GM19324 (cell line): ENCODE measurements around the gene CAPN15.
"Not testable (repeated sequence)": the region's sequence is repeated elsewhere in the genome, so short reads cannot be mapped to it uniquely, and the experiment has no call there.

ENCODE experiments used
- ATAC-seq: cut with Tn5 transposase; IDR thresholded peaks from one replicate; pipeline ENCODE4 v1.9.1; 2021; ENCODE audit warnings: mild to moderate bottlenecking, moderate library complexity; ENCODE audit not compliant: unreplicated experiment, low FRiP score

Gene CAPN15

DNA sequence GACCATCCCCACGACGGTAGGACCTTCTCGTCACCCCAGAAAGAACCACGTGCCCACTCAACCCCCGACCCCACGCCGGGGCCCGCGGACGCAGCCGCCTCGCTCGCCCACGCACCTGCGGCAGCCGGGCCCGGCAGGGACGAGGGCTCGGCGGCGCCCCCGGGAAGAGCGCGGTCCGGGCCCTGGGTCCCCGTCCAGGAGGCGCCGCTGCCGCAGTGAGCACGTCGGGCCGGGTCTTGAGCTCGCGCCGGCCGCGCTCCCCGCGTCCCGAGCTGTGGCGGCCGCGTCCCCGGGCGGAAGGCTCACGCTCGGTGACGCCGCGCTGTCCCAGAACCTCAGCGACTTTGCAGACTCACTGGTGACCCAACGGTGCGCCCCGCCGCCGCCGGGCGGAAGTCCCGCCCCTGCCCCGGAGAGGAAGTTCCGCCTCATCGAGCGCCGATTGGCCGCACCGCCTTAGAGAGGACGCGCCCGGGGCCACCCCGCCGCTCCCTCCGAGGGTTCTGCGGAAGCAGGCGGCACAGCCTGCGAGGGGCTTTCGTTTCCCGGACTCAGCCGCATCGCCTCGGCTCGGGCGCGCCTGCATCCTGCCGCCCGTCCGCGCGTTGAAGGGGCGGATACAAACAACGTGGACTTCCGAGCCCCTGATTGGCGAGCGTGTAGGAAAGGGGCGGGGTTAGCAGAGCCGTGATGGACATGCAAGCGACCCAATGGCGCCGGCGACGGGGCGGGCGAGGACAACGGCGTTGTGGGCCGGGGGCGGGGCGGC lies 61.6 kb downstream of the CAPN15 start:
- ATAC-seq, result peak; percentile 81

DNA sequence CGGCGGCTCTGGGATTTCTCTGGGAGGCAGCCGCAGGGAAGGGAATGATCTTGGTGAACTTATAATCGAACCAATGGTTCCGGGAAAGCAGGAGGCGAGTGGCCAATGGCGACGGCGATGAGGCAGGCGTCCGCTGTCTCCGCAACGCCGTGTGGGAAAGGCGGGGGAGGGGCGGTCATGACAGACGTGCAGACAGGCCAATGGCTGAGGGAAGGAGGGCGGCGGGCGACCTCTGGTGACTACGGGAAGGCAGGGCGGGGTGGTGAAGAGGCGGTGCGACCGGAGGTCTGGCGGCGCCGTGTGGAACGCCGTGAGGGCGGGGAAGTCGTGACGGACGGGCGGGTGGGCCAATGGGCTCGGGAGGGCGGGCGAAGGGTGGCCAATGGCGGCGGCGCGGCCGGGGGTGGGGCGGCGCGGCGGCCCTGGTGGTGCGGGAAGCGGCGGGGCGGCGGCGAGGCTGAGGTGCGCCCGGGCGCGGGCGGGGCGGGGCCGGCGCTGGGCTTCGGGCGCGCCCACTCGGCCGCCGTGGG lies 62.2 kb downstream of the CAPN15 start, which contains the start of gene RAB40C:
Gene RAB40C, plus strand, starts transcription at position 409 of the 530 bp plus-strand sequence. CDS start 226 bp downstream, outside the sequence.
- peak; percentile 78 for ATAC-seq

DNA sequence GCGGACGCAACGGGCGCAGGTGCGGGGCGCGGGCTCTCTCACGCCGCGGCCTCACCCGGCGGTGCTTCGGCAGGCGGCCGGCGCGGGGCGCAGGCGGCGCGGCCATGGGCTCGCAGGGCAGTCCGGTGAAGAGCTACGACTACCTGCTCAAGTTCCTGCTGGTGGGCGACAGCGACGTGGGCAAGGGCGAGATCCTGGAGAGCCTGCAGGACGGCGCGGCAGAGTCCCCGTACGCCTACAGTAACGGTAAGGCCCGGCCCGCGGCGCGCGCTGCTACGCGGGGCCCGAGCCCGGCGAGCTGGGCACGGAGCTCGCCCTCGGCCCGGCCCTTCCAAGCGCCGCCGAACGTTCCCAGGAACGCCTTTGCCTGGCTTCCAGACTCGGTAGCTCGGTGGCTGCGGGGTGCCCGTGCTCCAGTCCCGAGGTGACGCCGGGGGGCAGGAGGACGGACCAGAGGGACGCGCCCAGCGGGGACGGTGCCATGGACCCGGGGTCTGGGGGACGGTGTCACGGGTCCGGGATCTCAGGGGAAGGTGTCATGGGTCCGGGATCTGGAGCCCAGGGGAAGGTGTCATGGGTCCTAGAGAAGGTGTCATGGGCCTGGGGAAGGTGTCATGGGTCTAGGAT lies 62.8 kb downstream of the CAPN15 start:
- no peak for ATAC-seq

DNA sequence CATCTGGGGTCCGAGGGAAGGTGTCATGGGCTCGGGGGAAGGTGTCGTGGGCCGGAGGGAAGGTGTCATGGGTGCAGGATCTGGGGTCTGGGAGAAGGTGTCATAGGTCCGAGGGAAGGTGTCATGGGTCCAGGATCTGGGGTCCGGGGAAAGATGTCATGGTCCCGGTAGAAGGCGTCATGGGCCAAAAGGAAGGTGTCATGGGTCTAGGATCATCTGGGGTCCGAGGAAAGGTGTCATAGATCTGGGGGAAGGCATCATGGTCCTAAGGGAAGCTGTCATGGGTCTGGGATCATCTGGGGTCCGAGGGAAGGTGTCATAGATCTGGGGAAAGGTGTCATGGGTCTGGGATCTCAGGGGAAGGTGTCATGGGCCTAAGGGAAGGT lies 63.3 kb downstream of the CAPN15 start:
- no peak for ATAC-seq

DNA sequence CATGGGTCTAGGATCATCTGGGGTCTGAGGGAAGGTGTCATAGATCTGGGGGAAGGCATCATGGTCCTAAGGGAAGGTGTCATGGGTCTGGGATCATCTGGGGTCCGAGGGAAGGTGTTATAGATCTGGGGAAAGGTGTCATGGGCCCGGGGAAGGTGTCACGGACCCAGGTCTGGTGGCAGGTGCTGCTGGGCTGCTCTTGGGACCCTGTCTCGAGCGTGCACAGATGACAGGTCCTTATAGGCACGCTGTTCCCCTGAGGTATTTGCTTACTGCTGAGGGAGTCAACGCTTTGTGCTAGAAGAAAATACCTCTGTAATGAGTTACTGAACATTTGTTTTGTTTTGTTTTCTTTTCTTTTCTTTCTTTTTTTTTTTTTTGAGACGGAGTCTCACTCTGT lies 63.7 kb downstream of the CAPN15 start:
- no peak for ATAC-seq

DNA sequence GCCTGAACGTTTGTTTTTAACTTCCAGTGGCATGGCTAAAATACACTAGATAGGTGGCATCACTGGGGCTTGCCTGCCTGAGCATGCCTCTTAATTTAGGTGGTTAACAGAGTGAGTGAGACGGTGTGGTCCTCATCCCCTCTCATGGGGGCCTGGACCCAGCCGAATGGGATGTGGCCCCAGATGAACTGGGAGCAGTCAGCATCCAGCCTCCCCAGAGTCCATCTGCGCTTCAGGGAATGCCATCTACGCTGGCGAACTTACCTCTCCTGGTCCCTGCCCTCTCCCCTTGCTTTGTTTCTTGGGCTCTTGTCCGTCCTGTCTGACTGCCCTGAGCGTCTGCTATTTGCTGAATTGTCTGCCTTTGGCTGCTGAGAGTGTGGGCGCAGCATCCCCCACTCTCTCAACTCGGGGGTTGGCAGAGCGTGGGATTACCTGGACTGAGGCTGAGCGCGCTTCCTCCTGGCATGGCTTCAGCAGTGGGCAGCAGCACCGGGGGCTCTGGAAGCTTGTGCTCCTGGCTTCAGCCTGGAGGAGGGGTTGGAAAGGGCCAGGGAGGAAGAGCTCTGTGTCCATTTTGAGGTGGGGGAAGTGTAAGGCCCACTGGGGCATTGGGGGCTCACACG lies 64.5 kb downstream of the CAPN15 start:
- ATAC-seq, result no peak

DNA sequence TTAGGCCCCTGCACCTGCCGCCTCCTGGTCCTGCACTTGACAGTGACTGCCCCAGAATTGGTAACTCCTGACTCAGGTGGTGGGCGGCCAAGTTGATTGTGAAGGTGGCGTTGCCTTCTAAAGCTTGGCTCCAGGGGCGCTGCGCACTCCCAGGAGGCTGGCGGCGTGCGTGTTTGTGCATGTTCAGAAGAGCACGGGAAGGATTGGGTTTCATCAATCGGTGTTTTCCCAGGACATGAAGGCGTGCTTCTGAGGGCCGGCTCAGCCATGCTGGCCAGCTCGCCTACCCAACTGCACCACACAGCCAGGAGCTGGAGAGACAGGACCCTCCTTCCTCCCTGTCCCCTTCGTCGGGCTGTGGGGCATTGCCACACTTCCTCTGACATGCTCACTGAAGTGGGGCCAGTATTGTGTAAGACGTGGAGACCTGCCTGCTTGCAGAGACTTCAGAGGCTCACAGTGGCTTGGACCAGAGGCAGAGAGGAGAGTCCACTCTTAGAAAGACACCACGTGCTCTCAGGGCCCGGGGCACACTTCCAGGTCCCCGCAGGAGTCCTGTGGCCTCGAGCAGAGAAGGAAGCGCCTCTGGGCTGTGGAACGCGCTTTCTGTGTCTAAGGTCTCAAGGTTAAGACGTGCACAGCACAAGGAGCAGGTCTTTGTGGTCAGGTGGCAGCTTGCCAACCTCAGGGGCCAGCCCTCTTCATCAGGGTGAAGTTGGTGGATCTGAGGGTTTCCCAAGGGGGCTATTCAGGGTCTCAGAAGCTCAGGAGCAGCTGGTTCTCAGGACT lies 65.2 kb downstream of the CAPN15 start:
- ATAC-seq, result no peak

DNA sequence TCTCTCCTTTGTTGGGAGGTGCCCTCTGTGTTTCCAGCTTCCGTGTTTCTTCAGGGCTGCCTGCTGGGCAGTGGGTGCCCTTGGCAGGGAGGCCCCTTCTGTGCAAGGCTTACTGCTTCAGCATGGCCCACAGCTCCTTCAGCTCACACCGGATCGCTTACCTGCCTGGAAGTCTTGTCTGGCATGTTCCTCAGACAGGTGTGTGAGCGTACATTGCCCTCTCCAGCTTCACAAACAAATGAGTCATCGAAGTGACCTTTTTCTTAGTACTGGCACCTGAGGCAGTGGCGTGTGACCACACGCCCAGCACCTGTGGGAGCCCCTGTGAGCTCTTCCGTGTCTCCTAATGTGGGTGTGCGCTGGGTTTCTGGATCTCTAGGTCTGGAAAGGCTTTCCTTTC lies 65.9 kb downstream of the CAPN15 start:
- no peak for ATAC-seq

DNA sequence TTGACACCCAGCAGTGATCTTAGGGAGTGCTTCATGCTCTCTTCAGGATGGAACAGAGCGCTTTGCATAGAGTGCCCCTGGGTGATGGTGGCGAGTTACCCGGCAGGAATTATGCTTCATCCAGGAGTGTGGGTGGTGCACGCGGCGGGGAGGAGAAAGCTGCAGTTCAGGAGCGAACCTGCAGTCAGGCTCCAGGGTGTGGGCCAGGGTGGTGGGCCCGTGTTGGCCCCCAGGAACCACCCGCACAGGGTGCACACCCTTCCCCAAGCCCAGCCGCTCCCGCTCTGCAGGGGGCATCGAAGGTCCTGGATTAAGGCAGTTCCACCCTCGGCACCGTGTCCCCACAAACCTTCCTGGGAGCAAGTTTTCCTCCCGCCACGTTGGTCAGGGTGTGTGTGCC lies 66.3 kb downstream of the CAPN15 start:
- no peak for ATAC-seq

DNA sequence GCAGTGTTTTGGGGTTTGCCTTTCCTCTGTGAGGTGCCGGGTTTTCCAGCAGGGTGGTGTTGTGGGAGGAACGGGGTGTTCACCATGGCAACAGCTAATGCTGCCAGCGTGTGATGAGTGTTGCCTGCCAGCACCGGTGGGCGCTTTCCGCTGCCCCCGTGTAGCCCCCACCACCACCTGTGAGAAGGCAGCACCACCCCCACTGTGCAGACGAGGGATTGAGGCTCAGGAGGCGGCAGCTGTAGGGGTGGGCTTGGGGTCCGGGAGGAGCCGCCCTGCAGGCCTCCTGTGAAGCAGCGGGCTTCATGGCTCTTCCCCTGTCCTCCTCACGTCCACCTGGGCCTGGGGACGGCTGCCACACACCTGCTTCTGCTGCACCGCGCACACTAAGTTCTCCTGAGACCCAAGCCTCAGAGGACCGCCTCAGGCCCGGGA lies 67.6 kb downstream of the CAPN15 start:
- no peak for ATAC-seq

DNA sequence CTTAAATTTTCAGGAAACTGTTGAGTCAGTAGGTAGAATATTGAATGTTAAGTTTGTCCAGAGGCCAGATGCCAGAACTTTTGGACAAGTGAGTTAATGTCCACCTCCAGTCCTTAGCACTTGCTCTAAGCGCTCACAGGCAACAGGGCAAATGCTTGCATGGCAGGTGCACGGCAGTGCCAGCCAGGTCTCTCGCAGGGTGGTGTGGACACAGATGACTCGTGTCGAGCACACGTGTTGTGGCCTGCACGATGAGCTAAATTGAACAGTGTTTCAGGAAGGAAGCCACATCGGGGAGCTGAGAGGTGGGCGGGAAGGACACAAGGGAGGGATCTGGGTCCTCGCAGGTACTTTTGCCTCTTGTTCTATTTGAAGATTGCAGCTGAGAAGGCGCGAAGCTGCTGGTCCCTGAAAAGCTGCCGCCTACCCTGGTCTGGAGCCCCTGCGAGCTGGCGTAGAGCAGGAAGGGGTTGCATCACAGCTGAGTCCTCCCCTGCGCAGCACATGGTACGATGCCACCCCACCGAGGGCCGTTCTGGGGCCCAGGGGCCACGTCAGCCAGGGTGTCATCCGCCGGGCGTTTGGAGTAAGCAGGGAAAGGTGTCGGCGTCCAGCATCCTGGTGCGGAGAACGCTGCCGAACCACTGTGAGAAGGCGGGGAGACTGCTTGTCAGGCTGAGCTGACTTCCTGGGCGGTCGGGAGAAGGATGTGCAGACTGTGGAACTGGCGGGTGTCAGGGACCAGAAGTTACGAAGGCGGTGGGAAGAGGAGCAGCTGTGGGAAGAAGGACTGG lies 68.6 kb downstream of the CAPN15 start:
- ATAC-seq, result no peak

DNA sequence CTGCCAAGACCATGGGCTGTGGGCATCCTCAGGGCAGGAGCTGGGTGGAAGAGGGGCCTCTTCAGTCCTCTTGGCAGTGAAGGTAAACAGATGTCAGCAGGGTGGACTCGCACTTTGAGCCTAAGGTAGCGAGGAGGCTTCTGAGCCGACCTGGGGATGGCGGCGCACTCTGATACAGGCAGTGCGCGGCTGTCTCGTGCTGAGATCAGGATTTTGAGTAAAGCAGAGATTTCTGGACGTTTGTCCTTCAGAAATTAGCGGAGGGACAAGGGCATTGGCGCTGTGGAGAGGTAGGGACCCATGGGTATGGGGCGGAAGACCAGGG lies 69.2 kb downstream of the CAPN15 start:
- no peak for ATAC-seq

DNA sequence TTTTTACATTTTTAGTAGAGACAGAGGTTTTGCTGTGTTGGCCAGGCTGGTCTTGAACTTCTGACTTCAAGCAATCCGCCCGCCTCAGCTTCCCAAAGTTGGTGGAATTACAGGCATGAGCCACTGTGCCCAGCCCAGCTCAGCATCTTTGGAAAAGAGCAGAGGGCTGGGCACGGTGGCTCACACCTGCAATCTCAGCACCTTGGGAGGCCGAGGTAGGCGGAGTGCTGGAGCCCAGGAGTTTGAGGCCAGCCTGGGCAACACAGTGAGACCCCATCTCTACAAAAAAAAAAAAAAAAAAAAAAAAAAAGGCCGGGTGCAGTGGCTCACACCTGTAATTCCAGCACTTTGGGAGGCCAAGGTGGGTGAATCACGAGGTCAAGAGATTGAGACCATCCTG lies 70.1 kb downstream of the CAPN15 start:
- not testable (repeated sequence) for ATAC-seq

DNA sequence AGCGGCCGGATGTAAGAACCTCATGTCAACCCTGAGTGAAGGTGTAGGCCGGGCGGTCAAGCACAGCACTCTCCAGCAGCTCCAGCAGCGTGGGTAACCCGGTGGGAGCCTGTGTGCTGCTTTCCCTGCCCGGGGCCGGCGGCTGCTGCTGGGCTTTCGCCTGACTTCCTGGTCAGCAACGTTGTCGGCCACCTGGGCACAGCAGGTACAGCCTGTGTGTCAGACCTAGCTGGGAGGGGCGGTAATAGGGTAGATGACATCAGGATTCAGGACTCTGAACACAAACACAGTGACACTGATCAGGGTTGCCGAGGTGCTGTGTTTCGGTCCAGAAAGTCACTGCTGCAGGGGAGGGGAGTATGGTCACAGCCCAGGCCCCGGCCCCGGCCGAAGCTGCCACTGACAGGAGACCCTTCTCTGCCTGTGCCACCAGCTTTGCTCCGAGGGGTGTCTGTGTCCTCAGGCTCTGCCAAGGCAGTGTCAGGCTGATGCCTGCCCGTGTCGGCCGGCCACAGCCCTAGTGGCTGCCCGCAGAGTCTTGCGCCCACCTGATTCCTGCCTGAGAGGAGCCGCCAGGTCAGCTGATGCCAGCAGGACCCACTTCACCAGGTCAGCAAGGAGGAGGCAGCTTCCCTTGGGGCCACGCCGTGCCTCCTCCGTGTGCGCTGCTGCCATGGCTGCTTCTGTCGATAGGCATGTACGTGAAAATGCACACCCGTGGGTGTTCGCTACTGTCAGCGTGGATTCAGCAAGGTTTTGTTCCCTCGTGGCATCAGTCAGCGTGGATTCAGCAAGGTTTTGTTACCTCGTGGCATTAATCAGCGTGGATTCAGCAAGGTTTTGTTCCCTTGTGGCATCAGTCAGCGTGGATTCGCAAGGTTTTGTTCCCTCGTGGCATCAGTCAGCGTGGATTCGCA lies 71.6 kb downstream of the CAPN15 start:
- ATAC-seq, result no peak

DNA sequence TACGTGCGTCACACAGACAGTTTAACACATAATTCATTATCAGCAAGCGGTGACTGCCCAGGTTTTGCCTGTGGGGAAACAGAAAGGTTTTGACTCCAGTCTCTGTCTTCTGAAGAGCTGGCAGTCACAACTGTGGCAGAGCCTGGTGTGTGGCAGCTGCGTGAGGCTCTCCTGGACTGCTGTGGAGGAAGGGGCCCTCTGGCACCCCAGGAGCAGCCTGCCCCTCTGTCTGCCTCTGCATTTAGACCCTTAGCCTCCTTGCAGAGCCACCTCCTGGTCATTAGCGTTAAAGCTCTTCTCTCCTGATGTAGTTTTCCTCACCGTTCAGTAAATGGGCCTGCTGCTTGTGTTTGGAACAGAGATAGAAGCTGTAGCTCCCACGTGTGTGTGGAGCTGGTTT lies 73.3 kb downstream of the CAPN15 start:
- no peak for ATAC-seq

DNA sequence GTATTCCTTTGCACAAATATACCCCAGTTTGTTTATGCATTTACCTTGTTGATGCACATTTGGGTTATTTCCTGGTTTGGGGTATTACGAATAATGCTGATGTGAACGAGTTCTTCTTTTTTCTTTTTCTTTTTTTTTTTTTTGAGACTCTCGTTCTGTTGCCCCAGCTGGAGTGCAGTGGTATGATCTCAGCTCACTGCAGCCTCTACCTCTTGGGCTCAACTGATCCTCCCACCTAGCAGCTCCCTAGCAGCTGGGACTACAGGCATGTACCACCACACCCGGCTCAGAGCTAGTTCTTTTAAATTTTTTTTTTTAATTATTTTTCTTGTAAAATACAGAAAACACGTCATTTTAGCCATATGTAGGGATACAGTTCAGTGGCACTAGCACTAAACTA lies 76.4 kb downstream of the CAPN15 start:
- ATAC-seq, result no peak
